Measurements from ENCODE around the gene SKA3.

GRCh38 chr13:21150013-21150412 is 26.3 kb downstream of the SKA3 start:
- no peak for TF ChIP-seq CTCF (IDR thresholded peaks at IDR 0.05; ENCODE audit: low read length)
- no peak for TF ChIP-seq EZH2 (IDR thresholded peaks at IDR 0.05; ENCODE audit: borderline replicate concordance, low read length)
